ENCODE measurements around the gene OSBPL8. TPM values are rescaled to one million over a fixed set of nuclear protein-coding genes. Genes with fewer than 3 reads are reported as not detected.

Gene OSBPL8, protein sequence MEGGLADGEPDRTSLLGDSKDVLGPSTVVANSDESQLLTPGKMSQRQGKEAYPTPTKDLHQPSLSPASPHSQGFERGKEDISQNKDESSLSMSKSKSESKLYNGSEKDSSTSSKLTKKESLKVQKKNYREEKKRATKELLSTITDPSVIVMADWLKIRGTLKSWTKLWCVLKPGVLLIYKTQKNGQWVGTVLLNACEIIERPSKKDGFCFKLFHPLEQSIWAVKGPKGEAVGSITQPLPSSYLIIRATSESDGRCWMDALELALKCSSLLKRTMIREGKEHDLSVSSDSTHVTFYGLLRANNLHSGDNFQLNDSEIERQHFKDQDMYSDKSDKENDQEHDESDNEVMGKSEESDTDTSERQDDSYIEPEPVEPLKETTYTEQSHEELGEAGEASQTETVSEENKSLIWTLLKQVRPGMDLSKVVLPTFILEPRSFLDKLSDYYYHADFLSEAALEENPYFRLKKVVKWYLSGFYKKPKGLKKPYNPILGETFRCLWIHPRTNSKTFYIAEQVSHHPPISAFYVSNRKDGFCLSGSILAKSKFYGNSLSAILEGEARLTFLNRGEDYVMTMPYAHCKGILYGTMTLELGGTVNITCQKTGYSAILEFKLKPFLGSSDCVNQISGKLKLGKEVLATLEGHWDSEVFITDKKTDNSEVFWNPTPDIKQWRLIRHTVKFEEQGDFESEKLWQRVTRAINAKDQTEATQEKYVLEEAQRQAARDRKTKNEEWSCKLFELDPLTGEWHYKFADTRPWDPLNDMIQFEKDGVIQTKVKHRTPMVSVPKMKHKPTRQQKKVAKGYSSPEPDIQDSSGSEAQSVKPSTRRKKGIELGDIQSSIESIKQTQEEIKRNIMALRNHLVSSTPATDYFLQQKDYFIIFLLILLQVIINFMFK
- total RNA-seq: 46.4 and 57.6 TPM in 2 replicates

DNA sequence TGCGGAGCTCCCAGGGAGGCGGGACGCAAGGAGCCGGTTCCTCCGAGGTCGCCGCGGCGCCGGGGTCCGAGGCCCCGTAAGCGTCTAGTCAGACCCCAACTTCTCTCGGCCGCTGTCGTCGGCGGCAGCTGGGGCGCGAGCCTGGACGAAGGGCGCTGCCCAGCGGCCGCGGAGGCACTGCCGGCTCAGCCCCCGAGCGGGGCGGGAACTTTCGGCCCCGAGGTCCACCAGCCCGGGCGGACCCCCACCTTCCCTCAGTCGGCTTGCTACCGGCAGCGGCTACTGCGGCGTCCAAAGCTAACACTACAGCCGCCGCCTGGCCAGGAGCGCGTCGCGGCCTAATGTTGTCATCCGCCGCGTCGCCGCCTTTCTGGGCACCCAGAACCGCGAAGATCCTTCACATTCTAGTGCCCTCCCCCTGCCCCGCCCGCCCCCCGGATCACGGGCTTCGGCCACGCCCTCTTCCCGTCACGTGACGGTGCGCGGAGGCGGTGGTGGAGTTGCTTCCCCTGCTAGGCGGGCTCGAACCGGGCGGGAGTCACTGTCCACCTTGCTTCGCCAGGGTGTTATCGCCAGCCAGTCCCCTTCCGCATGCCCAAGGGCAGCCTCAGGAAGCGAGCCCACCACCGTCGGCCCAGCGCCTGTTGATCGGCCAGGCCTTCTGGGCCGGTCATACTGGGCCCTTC lies at the start of gene OSBPL8:
TSS of gene OSBPL8 (minus strand) at position 372 of the 686 bp plus-strand sequence. CDS start 72,220 bp downstream, outside the sequence.

DNA sequence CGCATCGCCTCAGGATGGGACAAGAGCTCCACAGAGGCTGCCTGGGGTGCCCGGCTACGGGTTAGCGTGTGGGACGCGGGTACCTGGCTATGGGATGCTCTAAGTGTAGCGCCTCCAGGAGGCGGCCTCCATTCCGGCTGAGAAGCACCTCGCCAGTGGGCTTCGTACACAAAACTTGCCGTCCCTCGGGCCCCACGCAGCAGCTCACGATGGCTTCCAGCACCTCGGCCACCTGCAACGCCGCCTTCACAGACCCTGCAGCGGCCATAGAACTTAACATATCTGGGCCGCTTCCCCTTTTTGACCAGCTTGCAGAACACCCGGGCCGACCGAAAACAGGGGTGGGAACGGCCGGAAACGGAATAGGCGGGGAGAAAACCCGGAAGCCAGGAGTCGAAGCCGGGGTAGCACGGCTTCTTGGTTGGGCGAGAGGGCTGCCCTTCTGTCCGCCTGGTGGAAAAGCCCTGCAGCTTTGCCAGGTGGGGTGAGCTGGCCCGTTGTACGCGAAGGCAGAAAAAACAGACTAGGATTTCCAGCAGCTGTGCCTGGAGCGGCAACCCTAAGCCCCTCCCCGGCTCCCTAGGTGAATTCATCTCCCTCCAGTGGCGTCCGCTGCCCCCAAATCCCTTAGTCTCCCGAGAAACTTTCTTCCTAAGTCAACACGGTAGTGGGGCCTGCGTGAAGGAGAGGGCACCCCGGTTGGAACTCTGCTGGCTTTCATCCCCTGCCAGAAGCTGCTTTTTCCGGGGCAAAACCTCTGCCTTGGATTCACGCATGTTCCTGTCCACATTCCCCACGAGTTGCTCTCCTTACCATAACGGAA lies 211.3 kb downstream of the OSBPL8 start, which contains the start of gene BBS10:
TSS of gene BBS10 (minus strand) at position 337 of the 823 bp plus-strand sequence. CDS start at position 280, 57 bp downstream.

Other genes with a start within 250 kb of the OSBPL8 start
- 11.5 and 21.3 TPM in 2 replicates for gene BBS10, start 211.4 kb downstream of the OSBPL8 start, total RNA-seq
- 11.1 and 23.3 TPM in 2 replicates for gene ZDHHC17, start 204.3 kb upstream of the OSBPL8 start, total RNA-seq

All from epithelial cell of alveolus of lung (primary cell).